Muscle of leg (tissue), 11 donors: Measurements from ENCODE around the gene DAP3. TPM values are rescaled to one million over a fixed set of nuclear protein-coding genes. Genes with fewer than 3 reads are reported as not detected.
"Not testable (repeated sequence)": the region's sequence is repeated elsewhere in the genome, so short reads cannot be mapped to it uniquely, and the experiment has no call there.

Experiments
- DNase-seq: peaks from one replicate; pipeline ENCODE4 v3.0.0; 2013
- H3K27ac ChIP-seq: one replicate; pipeline ENCODE4 v1.5.1; 2013; ENCODE audit warnings: mild to moderate bottlenecking, low read length, control low read depth
- H3K27me3 ChIP-seq: one replicate; pipeline ENCODE4 v1.6.1; 2013; ENCODE audit warnings: low read length; ENCODE audit not compliant: control insufficient read depth, insufficient read depth
- H3K36me3 ChIP-seq: one replicate; pipeline ENCODE4 v1.6.1; 2013; ENCODE audit warnings: low read length; ENCODE audit not compliant: control insufficient read depth, insufficient read depth
- H3K4me1 ChIP-seq: one replicate; pipeline ENCODE4 v1.6.1; 2013; ENCODE audit warnings: low read length; ENCODE audit not compliant: control insufficient read depth, insufficient read depth
- H3K4me3 ChIP-seq: one replicate; pipeline ENCODE4 v1.5.1; 2013; ENCODE audit warnings: low read length, control low read depth
- H3K9me3 ChIP-seq: replicated peaks from 2 replicates; pipeline ENCODE4 v1.6.1; 2013; ENCODE audit warnings: low read depth, low read length; ENCODE audit not compliant: control insufficient read depth
- WGBS: methylation state at CpG from one replicate; pipeline ENCODE4 v1.1.5; 2013; ENCODE audit warnings: missing lambda C conversion rate; ENCODE audit not compliant: insufficient coverage; 5-methylcytosine and 5-hydroxymethylcytosine counted together
- polyA plus RNA-seq, 8 donors: library from polyadenylated mRNA; unstranded; fragments of 120-200 nt; gene quantifications; one replicate each; pipeline versions ENCODE4 v1.2.1 to v1.2.3, GENCODE V29; 2013; ENCODE audit warnings: inconsistent platforms in 1 of 8, low replicate concordance in 1 of 8; ENCODE audit not compliant: insufficient read length in 8 of 8, insufficient read depth in 1 of 8
- total RNA-seq: library from RNA; stranded (reverse); fragments of 120-200 nt; gene quantifications from one replicate; pipeline ENCODE4 v1.2.4, GENCODE V29; 2013

The DAP3 gene
- total and polyA plus RNA-seq, 9 donors, result 62.9 to 142 (median 123) TPM

DNA sequence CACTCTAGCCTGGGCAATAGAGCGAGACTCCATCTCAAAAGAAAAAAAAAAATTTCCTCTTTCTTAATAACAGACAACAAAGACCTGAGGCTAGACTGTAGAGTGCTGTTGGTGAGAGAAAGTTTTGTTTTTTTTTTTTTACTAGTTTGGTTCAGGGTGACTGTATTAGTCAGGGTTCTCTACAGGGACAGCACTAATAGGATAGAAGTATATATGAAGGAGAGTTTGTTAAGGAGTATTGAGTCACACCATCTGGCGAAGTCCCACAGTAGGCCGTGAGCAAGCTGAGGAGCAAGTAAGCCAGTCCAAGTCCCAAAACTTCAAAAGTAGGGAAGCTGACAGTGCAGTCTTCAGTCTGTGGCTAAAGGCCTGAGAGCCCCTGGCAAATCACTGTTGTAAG, 22.6 kb downstream of the DAP3 start:
- not testable (repeated sequence) for H3K4me1 ChIP-seq, H3K9me3 ChIP-seq, H3K36me3 ChIP-seq, H3K4me3 ChIP-seq, DNase-seq, H3K27me3 ChIP-seq, H3K27ac ChIP-seq
- no CpG with 5 or more reads among the region's 3 CpGs for WGBS

GRCh38 chr1:155712636-155713035, 23.7 kb downstream of the DAP3 start:
- not testable (repeated sequence) for DNase-seq, H3K27ac ChIP-seq, H3K4me1 ChIP-seq, H3K4me3 ChIP-seq, H3K27me3 ChIP-seq, H3K9me3 ChIP-seq
- H3K36me3 ChIP-seq, result peaks cover 11% of the 10 kb centered on the region
- WGBS, result no CpG with 5 or more reads among the region's 3 CpGs

DNA sequence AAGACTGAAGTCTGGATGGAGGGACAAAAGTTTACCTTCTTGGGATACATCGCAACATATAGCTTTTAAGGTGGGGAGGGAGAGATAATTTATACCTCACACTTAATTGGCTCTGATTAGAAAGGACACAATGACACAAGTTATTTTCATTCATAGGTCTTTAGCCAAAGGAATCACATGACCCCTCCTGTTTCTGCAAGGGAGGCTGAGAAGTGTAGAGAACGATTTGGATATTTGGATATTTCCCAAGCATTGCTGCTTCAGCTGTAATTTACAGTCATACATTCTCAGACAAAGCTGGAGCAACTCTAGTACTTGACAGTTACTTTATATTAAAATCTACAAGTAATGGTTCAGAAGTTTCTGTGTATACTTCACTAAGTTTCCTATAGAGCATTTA, 24.2 kb downstream of the DAP3 start:
- WGBS, result no CpG with 5 or more reads among the region's 2 CpGs
- no peaks in the 10 kb centered on the region for H3K27me3 ChIP-seq
- H3K4me1 ChIP-seq, result no peaks in the 10 kb centered on the region
- H3K9me3 ChIP-seq, result peaks cover 2% of the 10 kb centered on the region
- peaks cover 11% of the 10 kb centered on the region for H3K36me3 ChIP-seq
- H3K4me3 ChIP-seq, result no peak overlapping the region
- no peak overlapping the region for H3K27ac ChIP-seq
- DNase-seq, result no peak

- not testable (repeated sequence) for H3K27ac ChIP-seq, H3K4me1 ChIP-seq, H3K4me3 ChIP-seq, H3K27me3 ChIP-seq, H3K9me3 ChIP-seq, DNase-seq
- H3K36me3 ChIP-seq, result peaks cover 16% of the 10 kb centered on the region
- no CpG with 5 or more reads among the region's 3 CpGs for WGBS
Observed at GRCh38 chr1:155715056-155715455, 26.2 kb downstream of the DAP3 start.

DNA sequence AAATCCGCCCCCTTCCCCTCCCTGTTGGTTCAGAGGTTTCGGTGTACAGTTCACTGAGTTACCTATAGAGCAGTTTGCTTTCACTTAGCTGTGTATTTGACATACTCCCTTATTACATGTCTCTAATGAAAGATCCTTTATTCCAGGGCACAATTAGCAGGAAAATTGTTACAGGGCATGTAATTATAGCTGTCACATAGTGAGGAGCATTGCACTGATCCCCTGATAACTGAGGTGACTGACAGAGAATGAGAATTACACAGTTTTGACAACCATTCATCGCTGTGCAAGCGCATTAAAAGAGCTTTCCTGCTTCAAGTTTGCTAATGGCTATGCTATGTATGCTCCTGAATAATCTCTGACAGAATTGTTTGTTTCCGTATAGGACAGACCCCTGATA, 26.9 kb downstream of the DAP3 start:
- 100% methylated on average over 1 of the region's 5 CpGs for WGBS
- no peak for DNase-seq
- peaks cover 18% of the 10 kb centered on the region for H3K36me3 ChIP-seq

DNA sequence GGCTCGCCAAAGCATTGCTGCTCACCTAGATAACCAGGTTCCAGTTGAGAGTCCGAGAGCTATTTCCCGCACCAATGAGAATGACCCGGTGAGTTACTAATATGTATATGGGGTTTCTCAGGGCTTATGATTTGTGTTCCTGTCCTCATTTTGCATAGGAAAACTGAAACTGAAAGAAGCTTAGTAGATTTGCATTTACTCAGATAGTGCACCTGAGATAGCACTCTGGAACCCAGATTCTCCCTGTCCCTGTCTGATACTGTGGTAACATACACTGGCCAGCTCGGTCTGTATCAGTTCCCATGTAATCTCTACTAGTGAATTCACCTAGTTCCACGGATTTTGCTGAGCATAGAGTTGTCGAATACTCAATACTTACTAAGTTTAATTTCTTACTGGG, 28.1 kb downstream of the DAP3 start:
- 100% methylated on average over 4 of the region's 7 CpGs for WGBS

More for the DNA sequence above, 26.9 kb downstream of the DAP3 start:
- H3K27ac ChIP-seq, result no peak overlapping the region
- H3K9me3 ChIP-seq, result no peaks in the 10 kb centered on the region
- no peak overlapping the region for H3K4me3 ChIP-seq
- no peaks in the 10 kb centered on the region for H3K4me1 ChIP-seq
- H3K27me3 ChIP-seq, result no peaks in the 10 kb centered on the region

GRCh38 chr1:155718524-155719115, 29.7 kb downstream of the DAP3 start:
- not testable (repeated sequence) for H3K27me3 ChIP-seq, H3K4me3 ChIP-seq, DNase-seq, H3K27ac ChIP-seq, H3K4me1 ChIP-seq, H3K9me3 ChIP-seq
- peaks cover 21% of the 10 kb centered on the region for H3K36me3 ChIP-seq
- WGBS, result 80% methylated on average over 1 of the region's 6 CpGs

More for the DNA sequence above, 28.1 kb downstream of the DAP3 start:
- H3K27me3 ChIP-seq, result no peaks in the 10 kb centered on the region
- DNase-seq, result no peak
- no peak overlapping the region for H3K27ac ChIP-seq
- no peaks in the 10 kb centered on the region for H3K4me1 ChIP-seq
- no peak overlapping the region for H3K4me3 ChIP-seq
- peaks cover 20% of the 10 kb centered on the region for H3K36me3 ChIP-seq
- H3K9me3 ChIP-seq, result no peaks in the 10 kb centered on the region

- WGBS, result 90% methylated on average over 3 of the region's 4 CpGs
- Histone ChIP-seq H3K4me1 (no peaks in the 10 kb centered on the region), H3K36me3 (peaks cover 21% of the 10 kb centered on the region)
Observed at GRCh38 chr1:155719703-155720102, 30.8 kb downstream of the DAP3 start.

GRCh38 chr1:155725142-155725541, 36.3 kb downstream of the DAP3 start:
- H3K27ac ChIP-seq, result no peak overlapping the region
- no peaks in the 10 kb centered on the region for H3K4me1 ChIP-seq
- H3K27me3 ChIP-seq, result no peaks in the 10 kb centered on the region
- 83% methylated on average over 2 of the region's 3 CpGs for WGBS
- no peak overlapping the region for H3K4me3 ChIP-seq
- no peak for DNase-seq
- no peaks in the 10 kb centered on the region for H3K9me3 ChIP-seq
- peaks cover 24% of the 10 kb centered on the region for H3K36me3 ChIP-seq

More at GRCh38 chr1:155719703-155720102, 30.8 kb downstream of the DAP3 start:
- no peak overlapping the region for H3K4me3 ChIP-seq
- H3K9me3 ChIP-seq, result no peaks in the 10 kb centered on the region
- DNase-seq, result no peak
- H3K27me3 ChIP-seq, result no peaks in the 10 kb centered on the region
- H3K27ac ChIP-seq, result no peak overlapping the region

- Histone ChIP-seq H3K36me3 (peaks cover 35% of the 10 kb centered on the region), H3K4me1 (no peaks in the 10 kb centered on the region), H3K9me3 (no peaks in the 10 kb centered on the region), H3K4me3 (no peak overlapping the region), H3K27me3 (no peaks in the 10 kb centered on the region), H3K27ac (no peak overlapping the region)
- 82% methylated on average over 6 of the region's 12 CpGs for WGBS
- DNase-seq, result peak; percentile 60
Observed at GRCh38 chr1:155729031-155729898, 40.4 kb downstream of the DAP3 start.
